ENCODE results near the gene TMEM253. TPM values are rescaled to one million over a fixed set of nuclear protein-coding genes. Genes with fewer than 3 reads are reported as not detected.
A peak's percentile ranks its signal among the peaks of the same experiment; 100 is the strongest.

TMEM253 gene
- total RNA-seq, 1 experiment from 2014 or later = 0.49 TPM

DNA sequence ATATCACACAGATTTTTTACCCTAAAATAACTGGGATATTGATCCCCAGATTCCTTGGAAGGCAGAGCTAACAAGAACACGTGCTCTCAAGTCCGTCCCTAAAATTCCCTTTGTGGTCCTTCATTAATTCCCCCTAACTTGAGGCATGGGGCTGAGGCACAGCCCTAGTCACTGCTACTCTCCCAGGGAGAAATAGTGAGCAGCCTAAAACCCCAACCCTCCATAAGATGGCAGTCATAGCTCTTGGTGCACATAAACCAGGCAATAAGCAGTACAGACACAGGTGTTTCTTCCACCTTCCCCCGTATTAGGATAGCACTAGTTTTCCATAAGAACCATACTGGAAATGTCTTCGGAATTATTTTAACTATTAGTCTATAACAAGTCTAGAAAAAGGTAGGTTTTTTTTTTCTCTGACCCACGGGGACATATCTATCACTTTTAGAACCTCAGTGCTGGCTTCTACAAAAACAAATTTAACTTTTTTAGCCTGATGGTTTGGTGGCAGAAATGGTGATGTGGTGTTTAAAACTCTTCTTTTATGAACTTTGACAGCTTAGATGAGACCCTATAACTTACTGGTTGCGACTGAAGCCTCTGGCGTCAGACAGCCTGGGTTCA lies 33.9 kb upstream of the TMEM253 start:
- DNase-seq (ENCODE audit: low spot score) = peak; percentile 34
- Histone ChIP-seq H3K27ac (ENCODE audit: low read depth, low read length, poor library complexity, severe bottlenecking) (no peak overlapping the region), H3K36me3 (ENCODE audit: insufficient read depth, low read length, poor library complexity, severe bottlenecking) (no peaks in the 10 kb centered on the region), H3K27me3 (replicated peaks; ENCODE audit: insufficient read depth, low read depth, low read length, poor library complexity) (no peaks in the 10 kb centered on the region), H3K4me1 (ENCODE audit: insufficient read depth, low read length, poor library complexity, severe bottlenecking) (peaks cover 25% of the 10 kb centered on the region), H3K9me3 (ENCODE audit: low read depth, low read length, poor library complexity, severe bottlenecking) (no peaks in the 10 kb centered on the region), H3K4me3 (ENCODE audit: low read depth, low read length, poor library complexity, severe bottlenecking) (no peak overlapping the region)
- no peak for TF ChIP-seq EZH2 (IDR thresholded peaks at IDR 0.05; ENCODE audit: borderline replicate concordance, low read depth, low read length, poor library complexity, severe bottlenecking)
- TF ChIP-seq, protein P1, sequence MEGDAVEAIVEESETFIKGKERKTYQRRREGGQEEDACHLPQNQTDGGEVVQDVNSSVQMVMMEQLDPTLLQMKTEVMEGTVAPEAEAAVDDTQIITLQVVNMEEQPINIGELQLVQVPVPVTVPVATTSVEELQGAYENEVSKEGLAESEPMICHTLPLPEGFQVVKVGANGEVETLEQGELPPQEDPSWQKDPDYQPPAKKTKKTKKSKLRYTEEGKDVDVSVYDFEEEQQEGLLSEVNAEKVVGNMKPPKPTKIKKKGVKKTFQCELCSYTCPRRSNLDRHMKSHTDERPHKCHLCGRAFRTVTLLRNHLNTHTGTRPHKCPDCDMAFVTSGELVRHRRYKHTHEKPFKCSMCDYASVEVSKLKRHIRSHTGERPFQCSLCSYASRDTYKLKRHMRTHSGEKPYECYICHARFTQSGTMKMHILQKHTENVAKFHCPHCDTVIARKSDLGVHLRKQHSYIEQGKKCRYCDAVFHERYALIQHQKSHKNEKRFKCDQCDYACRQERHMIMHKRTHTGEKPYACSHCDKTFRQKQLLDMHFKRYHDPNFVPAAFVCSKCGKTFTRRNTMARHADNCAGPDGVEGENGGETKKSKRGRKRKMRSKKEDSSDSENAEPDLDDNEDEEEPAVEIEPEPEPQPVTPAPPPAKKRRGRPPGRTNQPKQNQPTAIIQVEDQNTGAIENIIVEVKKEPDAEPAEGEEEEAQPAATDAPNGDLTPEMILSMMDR (conservative IDR thresholded peaks at IDR 0.05; ENCODE audit: low read depth, low read length) = peak; percentile 44; the same call in 1 of the 2 replicates
- POLR2A ChIA-PET (ENCODE audit: low non-redundant PET) = no interaction called here
- CTCF ChIA-PET = interaction anchor here (0.7 to 3.6 kb wide), 6 partner anchors 23 to 247 kb away, joined by 3 to 24 read pairs (median 6); no protein-coding TSS in a partner anchor
- no TSS peak for BruUV-seq (replicated peaks)
- intact Hi-C loops (cut with micrococcal nuclease; ENCODE audit: unreplicated experiment) = no loop called here

DNA sequence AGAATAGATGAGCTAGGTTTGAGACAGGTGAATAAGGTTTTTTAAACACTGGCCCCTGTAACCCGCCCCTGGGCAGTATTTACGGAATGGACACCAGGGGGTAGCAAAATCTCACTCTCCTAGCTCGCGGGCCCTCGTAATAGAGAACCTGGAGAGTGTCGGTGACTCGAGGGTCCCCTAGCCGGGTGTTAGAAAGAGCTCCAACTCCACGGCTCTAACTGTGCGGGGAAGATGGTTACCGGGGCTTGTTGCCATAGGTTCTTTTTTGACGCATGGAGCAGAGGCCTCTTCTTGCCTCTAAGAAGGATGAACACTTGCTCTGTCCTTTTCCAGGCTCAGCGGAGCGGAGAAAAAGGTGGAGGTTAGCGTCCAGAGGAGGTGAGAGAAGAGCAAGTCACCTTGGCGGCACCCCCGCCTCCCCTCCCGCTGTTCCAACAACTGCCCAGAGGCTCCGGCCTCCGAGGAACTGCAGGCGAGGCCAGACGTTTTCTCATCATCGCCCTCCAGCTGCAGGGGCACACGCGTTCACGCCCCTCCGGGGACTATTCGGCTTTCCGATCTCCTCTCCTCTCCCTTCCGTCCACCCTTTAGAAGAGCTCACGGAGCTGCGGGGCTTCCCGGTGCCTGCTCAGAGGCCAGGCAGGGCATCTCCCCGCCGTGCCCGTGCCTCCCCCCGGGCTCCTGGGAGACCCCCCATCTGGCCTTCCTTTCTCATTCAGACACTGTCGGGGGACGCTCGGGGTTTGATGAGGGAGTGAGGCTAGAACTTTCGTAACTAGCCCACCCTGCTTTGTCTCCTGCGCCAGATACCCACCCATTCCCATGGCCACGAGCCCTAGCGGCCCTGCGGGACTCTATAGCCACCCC lies 32.1 kb upstream of the TMEM253 start:
- BruUV-seq (replicated peaks) = no TSS peak

More for the DNA sequence above, 32.1 kb upstream of the TMEM253 start:
- Histone ChIP-seq H3K36me3 (ENCODE audit: insufficient read depth, low read length, poor library complexity, severe bottlenecking) (peaks cover 10% of the 10 kb centered on the region), H3K27me3 (replicated peaks; ENCODE audit: insufficient read depth, low read depth, low read length, poor library complexity) (no peaks in the 10 kb centered on the region), H3K9me3 (ENCODE audit: low read depth, low read length, poor library complexity, severe bottlenecking) (no peaks in the 10 kb centered on the region), H3K4me3 (ENCODE audit: low read depth, low read length, poor library complexity, severe bottlenecking) (peak overlapping the region; percentile 98), H3K27ac (ENCODE audit: low read depth, low read length, poor library complexity, severe bottlenecking) (peak overlapping the region; percentile 90), H3K4me1 (ENCODE audit: insufficient read depth, low read length, poor library complexity, severe bottlenecking) (peaks cover 27% of the 10 kb centered on the region)
- POLR2A ChIA-PET (ENCODE audit: low non-redundant PET) = interaction anchor here (0.6 kb wide), 1 partner anchor 25 kb away, joined by 3 read pairs; no protein-coding TSS in a partner anchor
- CTCF ChIA-PET = interaction anchor here (0.5 to 3.6 kb wide), 13 partner anchors 15 to 379 kb away, joined by 3 to 24 read pairs (median 6); partner anchors contain the start of genes TMEM253 and ZNF219
- TF ChIP-seq EZH2 (IDR thresholded peaks at IDR 0.05; ENCODE audit: borderline replicate concordance, low read depth, low read length, poor library complexity, severe bottlenecking) = no peak
- TF ChIP-seq, protein P1 (conservative IDR thresholded peaks at IDR 0.05; ENCODE audit: low read depth, low read length) = peak; percentile 67
- intact Hi-C loops (cut with micrococcal nuclease; ENCODE audit: unreplicated experiment) = loop anchor here (1.0 kb wide), 1 partner anchor 24 kb away; no protein-coding TSS in a partner anchor
- peak; percentile 81 for DNase-seq (ENCODE audit: low spot score)

All from A673 (cell line).